HG03045 (cell line): Measurements from ENCODE around the gene GPX4.

Source experiments
- ATAC-seq: cut with Tn5 transposase; IDR thresholded peaks from one replicate; pipeline ENCODE4 v1.9.1; 2021; ENCODE audit warnings: mild to moderate bottlenecking, moderate library complexity; ENCODE audit not compliant: unreplicated experiment

The GPX4 gene

GRCh38 chr19:1084024-1084868 is 19.5 kb upstream of the GPX4 start:
- no peak for ATAC-seq

- ATAC-seq = no peak
Measured at GRCh38 chr19:1085053-1085658, 18.6 kb upstream of the GPX4 start.

- no peak for ATAC-seq
Measured at GRCh38 chr19:1085676-1086442, 17.9 kb upstream of the GPX4 start.

- ATAC-seq = no peak
Measured at GRCh38 chr19:1086613-1087012, 17.2 kb upstream of the GPX4 start.

- ATAC-seq = no peak
Measured at GRCh38 chr19:1087813-1088415, 15.9 kb upstream of the GPX4 start.

GRCh38 chr19:1088416-1089010 is 15.3 kb upstream of the GPX4 start:
- ATAC-seq = no peak

GRCh38 chr19:1089126-1089771 is 14.5 kb upstream of the GPX4 start:
- ATAC-seq = no peak

GRCh38 chr19:1089891-1090290 is 13.9 kb upstream of the GPX4 start:
- ATAC-seq = no peak

- ATAC-seq = no peak
Measured at GRCh38 chr19:1090731-1091543, 12.9 kb upstream of the GPX4 start.

- no peak for ATAC-seq
Measured at GRCh38 chr19:1091544-1092175, 12.1 kb upstream of the GPX4 start.

GRCh38 chr19:1093330-1093729 is 10.5 kb upstream of the GPX4 start:
- ATAC-seq = no peak

- no peak for ATAC-seq
Measured at GRCh38 chr19:1093811-1094553, 9.8 kb upstream of the GPX4 start.

- no peak for ATAC-seq
Measured at GRCh38 chr19:1094655-1094977, 9.2 kb upstream of the GPX4 start.

GRCh38 chr19:1094978-1095701 is 8.7 kb upstream of the GPX4 start, which contains the start of gene POLR2E:
POLR2E (minus strand) TSS chr19:1095375; CDS start chr19:1095315, 60 bp downstream.
- ATAC-seq = peak; percentile 78

- ATAC-seq = no peak
Measured at GRCh38 chr19:1097810-1098176, 6.0 kb upstream of the GPX4 start.

GRCh38 chr19:1098177-1099051 is 5.4 kb upstream of the GPX4 start:
- ATAC-seq = no peak

- ATAC-seq = no peak
Measured at GRCh38 chr19:1101337-1101698, 2.5 kb upstream of the GPX4 start.
